GM23338 (cell line): Measurements from ENCODE around the gene TRPC4AP. TPM values are rescaled to one million over a fixed set of nuclear protein-coding genes. Genes with fewer than 3 reads are reported as not detected.
A peak's percentile ranks its signal among the peaks of the same experiment; 100 is the strongest.

Experiments used
- ATAC-seq: fragments of 200-7000 bp; cut with Tn5 transposase; 3 replicates; pipeline ENCODE4 v1.9.1; 2020
- DNase-seq: peaks from one replicate; pipeline ENCODE4 v3.0.0-alpha.2; 2015; ENCODE audit warnings: low spot score
- H2AFZ ChIP-seq: fragments of 200-600 bp; sonication (generic); 2 replicates; pipeline ENCODE4 v1.8.0; 2016; ENCODE audit warnings: antibody characterized with exemption, mild to moderate bottlenecking, moderate library complexity
- H3F3A ChIP-seq: fragments of 200-600 bp; sonication (generic); replicated peaks from 2 replicates; pipeline ENCODE4 v1.8.0; 2017; ENCODE audit warnings: antibody characterized with exemption, mixed run types, low read depth
- H3K27ac ChIP-seq: fragments of 200-600 bp; sonication (generic); 2 replicates; pipeline ENCODE4 v1.6.1; 2016; ENCODE audit warnings: low read depth
- H3K27me3 ChIP-seq: fragments of 200-600 bp; sonication (generic); 2 replicates; pipeline ENCODE4 v1.8.0; 2016; ENCODE audit warnings: mild to moderate bottlenecking, mixed run types, moderate library complexity; ENCODE audit not compliant: insufficient read depth
- H3K36me3 ChIP-seq: fragments of 200-600 bp; sonication (generic); 2 replicates; pipeline ENCODE4 v1.8.0; 2016; ENCODE audit warnings: mild to moderate bottlenecking; ENCODE audit not compliant: insufficient read depth
- H3K4me1 ChIP-seq: fragments of 200-600 bp; sonication (generic); 2 replicates; pipeline ENCODE4 v1.8.0; 2016; ENCODE audit warnings: mild to moderate bottlenecking, moderate library complexity; ENCODE audit not compliant: insufficient read depth
- H3K4me2 ChIP-seq: fragments of 200-600 bp; sonication (generic); 2 replicates; pipeline ENCODE4 v1.7.1; 2017; ENCODE audit warnings: mixed run types
- H3K4me3 ChIP-seq: fragments of 200-600 bp; sonication (generic); 2 replicates; pipeline ENCODE4 v1.6.1; 2016; ENCODE audit warnings: mixed run types
- H3K79me2 ChIP-seq: fragments of 200-600 bp; sonication (generic); replicated peaks from 2 replicates; pipeline ENCODE4 v1.8.0; 2017; ENCODE audit warnings: mild to moderate bottlenecking; ENCODE audit not compliant: insufficient read depth
- H3K9me2 ChIP-seq: fragments of 200-600 bp; sonication (generic); 2 replicates; pipeline ENCODE4 v1.8.0; 2017; ENCODE audit not compliant: insufficient read depth
- H4K20me1 ChIP-seq: fragments of 200-600 bp; sonication (generic); replicated peaks from 2 replicates; pipeline ENCODE4 v1.8.0; 2017; ENCODE audit warnings: mild to moderate bottlenecking; ENCODE audit not compliant: insufficient read depth
- H3K27ac Mint-ChIP-seq: 2 replicates; pipeline ENCODE4 v1.8.0; 2020; ENCODE audit warnings: inconsistent platforms, mild to moderate bottlenecking, moderate library complexity, mixed read lengths
- H3K27me3 Mint-ChIP-seq: 3 replicates; pipeline ENCODE4 v1.8.0; 2022; ENCODE audit warnings: low read depth, mild to moderate bottlenecking, moderate library complexity, mixed read lengths, inconsistent platforms; ENCODE audit not compliant: insufficient read depth, poor library complexity
- H3K36me3 Mint-ChIP-seq: 3 replicates; pipeline ENCODE4 v1.8.0; 2021; ENCODE audit warnings: low read depth, mild to moderate bottlenecking, inconsistent platforms, moderate library complexity, mixed read lengths
- H3K4me1 Mint-ChIP-seq: 3 replicates; pipeline ENCODE4 v1.8.0; 2020; ENCODE audit warnings: mild to moderate bottlenecking, inconsistent platforms, mixed read lengths
- H3K4me3 Mint-ChIP-seq: 3 replicates; pipeline ENCODE4 v1.8.0; 2021; ENCODE audit warnings: moderate library complexity, mild to moderate bottlenecking, inconsistent platforms, mixed read lengths
- H3K9me3 Mint-ChIP-seq: 3 replicates; pipeline ENCODE4 v1.8.0; 2020; ENCODE audit warnings: moderate library complexity, mild to moderate bottlenecking, inconsistent platforms, mixed read lengths
- CREB1 ChIP-seq: fragments of 250-450 bp; sonication (Bioruptor Pico); IDR thresholded peaks from 2 replicates; pipeline ENCODE4 v1.5.0; 2020; ENCODE audit warnings: low read depth, mild to moderate bottlenecking, moderate library complexity
- EZH2 ChIP-seq: fragments of 200-600 bp; sonication (generic); IDR thresholded peaks from one replicate; pipeline ENCODE4 v1.8.0; 2017; ENCODE audit warnings: antibody characterized with exemption, mild to moderate bottlenecking, low read depth; ENCODE audit not compliant: unreplicated experiment
- JUNB ChIP-seq: IDR thresholded peaks from one replicate; pipeline ENCODE4 v1.6.1; 2016; ENCODE audit warnings: antibody characterized with exemption; ENCODE audit not compliant: unreplicated experiment
- NANOG ChIP-seq: IDR thresholded peaks from 2 replicates; pipeline ENCODE4 v1.6.1; 2016; ENCODE audit warnings: antibody characterized with exemption, borderline replicate concordance
- POLR2AphosphoS5 ChIP-seq: IDR thresholded peaks from 2 replicates; pipeline ENCODE4 v1.6.1; 2016; ENCODE audit warnings: antibody characterized with exemption, low read depth
- ZNF331 ChIP-seq: fragments of 250-450 bp; sonication (Bioruptor Pico); IDR thresholded peaks from 2 replicates; pipeline ENCODE4 v1.5.0; 2020; ENCODE audit warnings: low read depth, mild to moderate bottlenecking, moderate library complexity
- ZNF462 ChIP-seq: fragments of 250-450 bp; sonication (Bioruptor Pico); IDR thresholded peaks from 2 replicates; pipeline ENCODE4 v1.5.0; 2020; ENCODE audit warnings: mild to moderate bottlenecking, moderate library complexity
- polyA plus RNA-seq: library from polyadenylated mRNA; unstranded; fragments of >200 nt; fragmentation: Nextera tagmentation; extraction: Ambion mirVana; gene quantifications from 2 replicates; pipeline ENCODE4 v1.2.1, GENCODE V29; 2016
- total RNA-seq: library from RNA; depleted of rRNA; stranded (reverse); fragments of >200 nt; shearing (Covaris generic); gene quantifications from 2 replicates; pipeline ENCODE4 v1.2.3, GENCODE V29; 2014

Gene TRPC4AP
- total and polyA plus RNA-seq, 2 experiments from 2014 or later, result 48.8 to 89.5 TPM

GRCh38 chr20:35011589-35012226 lies 80.9 kb downstream of the TRPC4AP start:
- peaks cover 11% of the 10 kb centered on the region for H3K27me3 Mint-ChIP-seq
- Histone ChIP-seq H3F3A (no peaks in the 10 kb centered on the region), H4K20me1 (0 out of 2 replicates have a peak, but pooled peaks cover 2% of the 10 kb centered on the region), H3K9me2 (no peaks in the 10 kb centered on the region), H3K36me3 (peaks cover 27% of the 10 kb centered on the region), H3K4me2 (no peak overlapping the region), H3K4me3 (no peak overlapping the region), H3K27ac (0 out of 2 replicates have a peak overlapping the region, but pooled peaks have one; percentile 26), H3K27me3 (no peaks in the 10 kb centered on the region), H3K4me1 (no peaks in the 10 kb centered on the region), H3K79me2 (no peaks in the 10 kb centered on the region), H2AFZ (no peak overlapping the region)
- H3K9me3 Mint-ChIP-seq, result no peaks in the 10 kb centered on the region; the same call in 2 of the 3 replicates
- TF ChIP-seq JUNB (no peak), EZH2 (no peak), ZNF331 (CRISPR knock-in tag) (no peak)
- peaks cover 84% of the 10 kb centered on the region for H3K36me3 Mint-ChIP-seq
- H3K4me3 Mint-ChIP-seq, result no peak overlapping the region
- H3K4me1 Mint-ChIP-seq, result no peaks in the 10 kb centered on the region
- no peak overlapping the region for H3K27ac Mint-ChIP-seq
- ATAC-seq, result no peak
- DNase-seq, result no peak

- Histone ChIP-seq H3K4me3 (no peak overlapping the region), H3K79me2 (no peaks in the 10 kb centered on the region), H2AFZ (no peak overlapping the region), H3K9me2 (no peaks in the 10 kb centered on the region), H3F3A (no peaks in the 10 kb centered on the region), H3K36me3 (peaks cover 27% of the 10 kb centered on the region), H3K4me2 (no peak overlapping the region), H3K27ac (no peak overlapping the region), H3K27me3 (no peaks in the 10 kb centered on the region), H3K4me1 (no peaks in the 10 kb centered on the region), H4K20me1 (0 out of 2 replicates have a peak, but pooled peaks cover 2% of the 10 kb centered on the region)
- peaks cover 11% of the 10 kb centered on the region for H3K27me3 Mint-ChIP-seq
- peaks cover 86% of the 10 kb centered on the region for H3K36me3 Mint-ChIP-seq
- no peak overlapping the region for H3K27ac Mint-ChIP-seq
- H3K4me1 Mint-ChIP-seq, result no peaks in the 10 kb centered on the region
- TF ChIP-seq NANOG (no peak), JUNB (no peak)
- DNase-seq (no peak), ATAC-seq (no peak)
- H3K9me3 Mint-ChIP-seq, result no peaks in the 10 kb centered on the region; the same call in 2 of the 3 replicates
- no peak overlapping the region for H3K4me3 Mint-ChIP-seq
These were observed 82.0 kb downstream of the TRPC4AP start for GRCh38 chr20:35010405-35011192.

- Histone ChIP-seq H3K4me1 (no peaks in the 10 kb centered on the region), H3F3A (no peaks in the 10 kb centered on the region), H3K9me2 (no peaks in the 10 kb centered on the region), H3K36me3 (peaks cover 29% of the 10 kb centered on the region), H3K27ac (no peak overlapping the region), H3K27me3 (no peaks in the 10 kb centered on the region), H3K79me2 (no peaks in the 10 kb centered on the region), H2AFZ (no peak overlapping the region), H4K20me1 (0 out of 2 replicates have a peak, but pooled peaks cover 2% of the 10 kb centered on the region), H3K4me3 (no peak overlapping the region), H3K4me2 (no peak overlapping the region)
- Mint-ChIP-seq H3K27me3 (peaks cover 11% of the 10 kb centered on the region), H3K9me3 (no peaks in the 10 kb centered on the region; the same call in 2 of the 3 replicates), H3K36me3 (peaks cover 86% of the 10 kb centered on the region), H3K27ac (no peak overlapping the region), H3K4me1 (no peaks in the 10 kb centered on the region), H3K4me3 (no peak overlapping the region)
- ATAC-seq (no peak), DNase-seq (no peak)
- no peak for TF ChIP-seq ZNF462 (CRISPR knock-in tag)
- no peak for TF ChIP-seq POLR2AphosphoS5
- TF ChIP-seq CREB1 (CRISPR knock-in tag), result no peak
These were observed 82.8 kb downstream of the TRPC4AP start for GRCh38 chr20:35009665-35010328.
